CD4-positive, alpha-beta T cell treated with Interleukin-17A for 1 hour (primary cell): Measurements from ENCODE around the gene L1TD1.
"Not testable (repeated sequence)": the region's sequence is repeated elsewhere in the genome, so short reads cannot be mapped to it uniquely, and the experiment has no call there.

Experiments used
- DNase-seq: peaks from one replicate; pipeline ENCODE4 v3.0.0-alpha.2; 2020

Gene L1TD1

GRCh38 chr1:62237950-62238374 is 43.3 kb downstream of the L1TD1 start:
- DNase-seq, result no peak

GRCh38 chr1:62238507-62238906 is 43.9 kb downstream of the L1TD1 start:
- no peak for DNase-seq

- DNase-seq, result not testable (repeated sequence)
Observed at GRCh38 chr1:62239652-62240403, 45.2 kb downstream of the L1TD1 start.

GRCh38 chr1:62240651-62241370 is 46.2 kb downstream of the L1TD1 start:
- DNase-seq, result no peak

GRCh38 chr1:62241371-62242131 is 46.9 kb downstream of the L1TD1 start:
- DNase-seq, result no peak

GRCh38 chr1:62244380-62244779 is 49.7 kb downstream of the L1TD1 start:
- not testable (repeated sequence) for DNase-seq

GRCh38 chr1:62245201-62245600 is 50.6 kb downstream of the L1TD1 start:
- no peak for DNase-seq

GRCh38 chr1:62247391-62248168 is 52.9 kb downstream of the L1TD1 start:
- DNase-seq, result no peak

- DNase-seq, result no peak
Observed at GRCh38 chr1:62250126-62250726, 55.6 kb downstream of the L1TD1 start.

GRCh38 chr1:62259551-62259950 is 64.9 kb downstream of the L1TD1 start:
- no peak for DNase-seq

- no peak for DNase-seq
Observed at GRCh38 chr1:62260688-62261087, 66.0 kb downstream of the L1TD1 start.
